ENCODE results near the gene COX6A2.

- TF ChIP-seq EZH2phosphoT487 (IDR thresholded peaks at IDR 0.05; ENCODE audit: low read depth, severe bottlenecking, unreplicated experiment) (no peak), CTCF (IDR thresholded peaks at IDR 0.05; ENCODE audit: poor library complexity) (no peak), EZH2 (IDR thresholded peaks at IDR 0.05; ENCODE audit: borderline replicate concordance) (no peak)
Observed at GRCh38 chr16:31414706-31415105, 13.5 kb downstream of the COX6A2 start.

Data from hepatocyte (in vitro differentiated cells).